ENCODE data around the gene RAB36.

DNA sequence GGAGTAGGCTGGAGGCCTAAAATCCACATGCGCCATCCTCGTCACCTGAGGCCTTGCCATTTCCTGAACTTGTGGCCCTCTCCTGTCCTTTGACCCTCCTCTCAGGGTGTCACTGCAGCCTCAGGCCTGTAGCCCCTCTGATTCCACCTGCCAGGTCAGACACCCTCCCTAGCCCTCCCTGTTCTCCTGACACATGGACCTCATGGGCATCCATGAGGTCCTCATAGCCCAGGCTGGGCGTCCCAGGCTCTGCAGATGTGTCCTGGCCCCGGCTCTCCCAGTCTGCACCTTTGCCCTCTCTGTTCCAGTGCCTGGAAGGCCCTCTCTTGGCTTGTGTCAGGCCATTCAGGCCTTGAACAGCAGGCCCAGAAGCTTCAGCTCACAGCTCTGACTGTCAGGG lies 15.8 kb downstream of the RAB36 start:
- TF ChIP-seq, protein P1, sequence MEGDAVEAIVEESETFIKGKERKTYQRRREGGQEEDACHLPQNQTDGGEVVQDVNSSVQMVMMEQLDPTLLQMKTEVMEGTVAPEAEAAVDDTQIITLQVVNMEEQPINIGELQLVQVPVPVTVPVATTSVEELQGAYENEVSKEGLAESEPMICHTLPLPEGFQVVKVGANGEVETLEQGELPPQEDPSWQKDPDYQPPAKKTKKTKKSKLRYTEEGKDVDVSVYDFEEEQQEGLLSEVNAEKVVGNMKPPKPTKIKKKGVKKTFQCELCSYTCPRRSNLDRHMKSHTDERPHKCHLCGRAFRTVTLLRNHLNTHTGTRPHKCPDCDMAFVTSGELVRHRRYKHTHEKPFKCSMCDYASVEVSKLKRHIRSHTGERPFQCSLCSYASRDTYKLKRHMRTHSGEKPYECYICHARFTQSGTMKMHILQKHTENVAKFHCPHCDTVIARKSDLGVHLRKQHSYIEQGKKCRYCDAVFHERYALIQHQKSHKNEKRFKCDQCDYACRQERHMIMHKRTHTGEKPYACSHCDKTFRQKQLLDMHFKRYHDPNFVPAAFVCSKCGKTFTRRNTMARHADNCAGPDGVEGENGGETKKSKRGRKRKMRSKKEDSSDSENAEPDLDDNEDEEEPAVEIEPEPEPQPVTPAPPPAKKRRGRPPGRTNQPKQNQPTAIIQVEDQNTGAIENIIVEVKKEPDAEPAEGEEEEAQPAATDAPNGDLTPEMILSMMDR (IDR thresholded peaks at IDR 0.05), result no peak
- no peak for TF ChIP-seq POLR2A (IDR thresholded peaks at IDR 0.05)

Measured in adrenal gland (tissue), 5 donors.